ENCODE data around the gene ZNF827. TPM values are rescaled to one million over a fixed set of nuclear protein-coding genes. Genes with fewer than 3 reads are reported as not detected.
A peak's percentile ranks its signal among the peaks of the same experiment; 100 is the strongest.

Gene ZNF827
- total and polyA plus RNA-seq, 2 of the 13 experiments (the other 11 are each of a cell fraction or from before 2014, with no cell fraction given) = 2.8 TPM

- TF ChIP-seq ZNF317 (CRISPR knock-in tag; IDR thresholded peaks at IDR 0.05) (0 out of 2 replicates have a peak, but pooled peaks have one; percentile 52), ZBTB3 (CRISPR knock-in tag; IDR thresholded peaks at IDR 0.05; ENCODE audit: borderline replicate concordance, low read depth) (no peak), HNRNPK (IDR thresholded peaks at IDR 0.05; ENCODE audit: low read depth, low read length, poor library complexity, severe bottlenecking) (no peak), ZNF747 (CRISPR knock-in tag; IDR thresholded peaks at IDR 0.05; ENCODE audit: borderline replicate concordance) (no peak), PAX8 (CRISPR knock-in tag; IDR thresholded peaks at IDR 0.05; ENCODE audit: borderline replicate concordance) (no peak), E2F5 (CRISPR knock-in tag; conservative IDR thresholded peaks at IDR 0.05) (no peak), ELF3 (CRISPR knock-in tag; IDR thresholded peaks at IDR 0.05) (peak; percentile 38; the same call in 1 of the 2 replicates), HNF1A (IDR thresholded peaks at IDR 0.05; ENCODE audit: low read depth) (peak; percentile 86), HNF1A (CRISPR knock-in tag; IDR thresholded peaks at IDR 0.05; ENCODE audit: borderline replicate concordance) (peak; percentile 85), MED13 (CRISPR knock-in tag; IDR thresholded peaks at IDR 0.05) (no peak), SOX13 (IDR thresholded peaks at IDR 0.05) (no peak), SOX13 (CRISPR knock-in tag; conservative IDR thresholded peaks at IDR 0.05 in 1 of 2, IDR thresholded peaks at IDR 0.05 in 1 of 2) (no peak), SKI (IDR thresholded peaks at IDR 0.05; ENCODE audit: partially characterized antibody) (no peak), KAT8 (CRISPR knock-in tag; IDR thresholded peaks at IDR 0.05) (0 out of 2 replicates have a peak, but pooled peaks have one; percentile 33), SOX6 (IDR thresholded peaks at IDR 0.05) (no peak), SOX6 (CRISPR knock-in tag; IDR thresholded peaks at IDR 0.05) (0 out of 2 replicates have a peak, but pooled peaks have one; percentile 21), FOXA3 (CRISPR knock-in tag; IDR thresholded peaks at IDR 0.05) (peak; percentile 40), EP300 (IDR thresholded peaks at IDR 0.05; ENCODE audit: low read depth in 2 of 2, low read length in 2 of 2) (peak in 1 of 2 experiments; percentile 28; a peak in 1 of 4 replicates), EP300 (CRISPR knock-in tag; IDR thresholded peaks at IDR 0.05; ENCODE audit: borderline replicate concordance) (no peak)
- TF ChIP-seq, protein P1, sequence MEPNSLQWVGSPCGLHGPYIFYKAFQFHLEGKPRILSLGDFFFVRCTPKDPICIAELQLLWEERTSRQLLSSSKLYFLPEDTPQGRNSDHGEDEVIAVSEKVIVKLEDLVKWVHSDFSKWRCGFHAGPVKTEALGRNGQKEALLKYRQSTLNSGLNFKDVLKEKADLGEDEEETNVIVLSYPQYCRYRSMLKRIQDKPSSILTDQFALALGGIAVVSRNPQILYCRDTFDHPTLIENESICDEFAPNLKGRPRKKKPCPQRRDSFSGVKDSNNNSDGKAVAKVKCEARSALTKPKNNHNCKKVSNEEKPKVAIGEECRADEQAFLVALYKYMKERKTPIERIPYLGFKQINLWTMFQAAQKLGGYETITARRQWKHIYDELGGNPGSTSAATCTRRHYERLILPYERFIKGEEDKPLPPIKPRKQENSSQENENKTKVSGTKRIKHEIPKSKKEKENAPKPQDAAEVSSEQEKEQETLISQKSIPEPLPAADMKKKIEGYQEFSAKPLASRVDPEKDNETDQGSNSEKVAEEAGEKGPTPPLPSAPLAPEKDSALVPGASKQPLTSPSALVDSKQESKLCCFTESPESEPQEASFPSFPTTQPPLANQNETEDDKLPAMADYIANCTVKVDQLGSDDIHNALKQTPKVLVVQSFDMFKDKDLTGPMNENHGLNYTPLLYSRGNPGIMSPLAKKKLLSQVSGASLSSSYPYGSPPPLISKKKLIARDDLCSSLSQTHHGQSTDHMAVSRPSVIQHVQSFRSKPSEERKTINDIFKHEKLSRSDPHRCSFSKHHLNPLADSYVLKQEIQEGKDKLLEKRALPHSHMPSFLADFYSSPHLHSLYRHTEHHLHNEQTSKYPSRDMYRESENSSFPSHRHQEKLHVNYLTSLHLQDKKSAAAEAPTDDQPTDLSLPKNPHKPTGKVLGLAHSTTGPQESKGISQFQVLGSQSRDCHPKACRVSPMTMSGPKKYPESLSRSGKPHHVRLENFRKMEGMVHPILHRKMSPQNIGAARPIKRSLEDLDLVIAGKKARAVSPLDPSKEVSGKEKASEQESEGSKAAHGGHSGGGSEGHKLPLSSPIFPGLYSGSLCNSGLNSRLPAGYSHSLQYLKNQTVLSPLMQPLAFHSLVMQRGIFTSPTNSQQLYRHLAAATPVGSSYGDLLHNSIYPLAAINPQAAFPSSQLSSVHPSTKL (CRISPR knock-in tag; IDR thresholded peaks at IDR 0.05) = peak; percentile 67
Observed at GRCh38 chr4:145731028-145731427, 207.6 kb downstream of the ZNF827 start (continued).

Data from HepG2 (cell line).